NCI-H2227 (cell line): ENCODE data around the gene GNAZ.

ENCODE experiments used
- DNase-seq: peaks from one replicate; lab custom pipeline; 2025; ENCODE audit not compliant: unreplicated experiment; lab: John Stamatoyannopoulos, UW

Gene GNAZ

DNA sequence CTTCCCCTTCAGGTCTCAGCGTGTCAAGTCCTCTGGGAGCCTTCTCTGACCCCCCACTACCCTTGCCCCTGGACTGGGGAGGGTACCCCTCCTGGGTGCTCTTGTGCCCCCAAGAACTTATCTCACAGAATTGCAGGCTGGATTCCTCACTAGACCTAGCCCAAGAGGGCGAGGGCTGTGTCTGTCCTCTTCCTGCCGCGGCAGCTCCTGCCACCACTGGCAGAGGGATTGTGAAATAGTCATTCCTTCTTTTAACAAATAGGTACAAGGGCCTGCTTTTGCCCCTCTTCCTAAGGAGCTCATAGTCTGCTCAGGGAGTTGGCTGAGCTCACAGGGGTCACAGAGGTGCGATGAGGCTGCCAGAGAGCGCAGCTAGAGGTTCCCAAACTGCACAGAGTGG lies 80.4 kb downstream of the GNAZ start:
- no peak for DNase-seq

DNA sequence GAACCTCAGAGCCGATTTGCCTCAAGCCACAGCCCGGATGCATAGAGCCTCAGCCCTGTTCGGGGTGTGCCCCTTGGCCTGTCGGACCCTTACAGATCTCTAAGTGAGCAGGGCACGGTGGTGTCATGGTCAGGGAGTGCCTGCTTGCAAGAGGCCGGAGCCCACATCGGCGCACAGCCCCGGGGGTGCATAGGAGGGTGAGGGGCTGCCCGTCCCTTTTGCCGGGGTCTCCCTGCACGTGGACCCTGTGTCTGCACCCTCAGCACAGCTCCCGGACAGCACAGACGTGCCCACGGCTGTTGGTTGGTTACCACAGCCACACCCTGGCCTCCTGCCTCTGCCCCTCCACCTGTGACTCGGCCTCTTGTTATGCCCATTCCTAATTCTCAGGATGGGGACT lies 81.5 kb downstream of the GNAZ start:
- DNase-seq: no peak

DNA sequence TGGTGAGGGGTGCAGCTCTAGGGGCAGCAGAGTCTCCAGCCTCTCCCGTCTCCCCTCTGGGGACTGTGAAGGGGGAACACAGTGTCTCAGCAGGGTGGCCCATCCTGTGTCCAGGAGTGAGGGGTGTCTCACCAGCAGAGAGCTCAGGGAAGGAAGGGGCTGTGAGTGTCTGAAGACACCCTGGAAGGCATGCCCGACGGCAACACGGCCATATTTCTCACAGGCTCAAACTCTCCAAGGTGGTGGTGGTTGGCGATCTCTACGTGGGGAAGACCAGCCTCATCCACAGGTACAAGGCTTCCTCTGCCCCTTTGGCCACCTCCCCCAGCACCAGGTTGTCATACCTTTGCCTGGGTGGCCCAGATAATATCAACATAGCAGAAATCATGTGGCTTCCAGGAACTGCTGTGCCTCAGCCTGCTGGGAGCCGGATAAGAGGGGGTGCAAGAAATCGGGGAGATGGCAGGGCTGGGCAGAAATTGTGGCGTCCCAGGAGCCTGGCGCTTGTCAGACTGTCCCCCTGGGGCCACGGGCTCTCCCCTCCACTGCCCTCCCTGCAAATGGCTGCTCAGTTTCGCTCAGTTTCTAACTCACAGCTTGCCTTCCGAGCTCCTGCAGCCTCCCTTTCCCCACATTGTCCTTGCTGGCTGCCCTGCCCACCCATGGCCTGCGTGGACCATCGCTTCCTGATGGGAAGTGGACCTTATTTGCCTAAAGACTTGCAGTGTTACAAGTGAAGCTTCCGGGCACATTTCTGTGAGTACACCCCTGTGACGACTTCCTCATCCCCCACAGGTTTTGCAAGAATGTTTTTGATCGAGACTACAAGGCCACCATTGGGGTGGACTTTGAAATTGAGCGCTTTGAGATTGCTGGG lies 82.2 kb downstream of the GNAZ start:
- DNase-seq: no peak

DNA sequence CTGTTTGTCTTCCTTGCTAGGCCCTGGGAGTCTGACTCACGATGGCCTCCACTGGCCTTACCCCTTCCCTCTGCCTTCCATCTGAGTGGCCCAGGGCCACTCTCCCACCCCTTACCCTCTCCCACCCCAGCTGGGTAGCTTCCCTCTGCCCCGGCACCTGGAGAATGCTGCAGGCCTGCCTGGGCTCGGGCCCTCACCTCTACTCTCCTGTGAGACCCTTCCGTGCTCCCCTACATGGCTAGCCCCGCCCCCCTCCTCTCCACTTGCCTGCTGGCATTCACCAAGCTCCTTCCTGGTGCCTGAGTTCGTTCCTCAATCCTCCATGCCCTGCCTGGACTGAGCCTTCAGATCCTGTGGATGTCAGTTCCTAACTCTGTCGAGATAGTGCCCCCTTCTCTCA lies 83.7 kb downstream of the GNAZ start:
- no peak for DNase-seq

DNA sequence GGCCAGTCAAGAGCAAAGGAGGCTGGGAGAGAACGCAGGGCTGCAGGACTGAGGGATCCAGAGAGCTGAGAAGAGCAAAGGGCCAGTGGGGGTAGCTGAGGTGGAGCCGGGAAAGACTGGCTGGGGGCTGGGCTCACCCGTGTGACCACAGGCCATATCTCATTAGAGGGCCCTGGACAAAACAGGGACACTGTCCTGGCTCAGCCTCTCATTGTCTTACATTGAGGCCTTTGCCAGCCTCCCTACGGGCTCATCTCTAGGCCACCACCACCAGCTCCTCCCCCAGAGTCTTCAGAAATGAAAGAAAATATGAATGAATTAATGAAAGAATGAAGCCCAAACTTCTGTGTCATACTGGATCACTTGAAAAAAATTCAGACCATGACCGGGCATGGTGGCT lies 84.1 kb downstream of the GNAZ start:
- no peak for DNase-seq

DNA sequence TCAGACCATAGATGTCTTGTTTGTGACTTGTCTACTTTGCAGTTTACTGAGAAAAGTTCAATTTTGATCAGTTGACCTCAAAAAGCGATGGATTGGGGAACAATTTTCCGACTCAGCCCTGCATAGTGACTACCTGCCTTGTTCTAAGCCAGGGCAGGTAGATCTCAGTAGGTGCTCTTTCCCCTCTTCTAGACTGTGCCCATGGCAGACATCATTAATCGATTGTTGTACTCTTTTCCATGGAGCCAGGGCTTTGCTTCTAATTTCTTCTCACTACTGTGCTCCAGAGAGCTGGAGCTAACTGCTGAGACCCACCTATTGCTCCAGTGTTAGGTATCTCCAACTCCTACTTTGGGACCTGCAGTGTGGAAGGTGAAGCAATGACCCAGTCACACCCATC lies 84.8 kb downstream of the GNAZ start:
- DNase-seq: no peak

DNA sequence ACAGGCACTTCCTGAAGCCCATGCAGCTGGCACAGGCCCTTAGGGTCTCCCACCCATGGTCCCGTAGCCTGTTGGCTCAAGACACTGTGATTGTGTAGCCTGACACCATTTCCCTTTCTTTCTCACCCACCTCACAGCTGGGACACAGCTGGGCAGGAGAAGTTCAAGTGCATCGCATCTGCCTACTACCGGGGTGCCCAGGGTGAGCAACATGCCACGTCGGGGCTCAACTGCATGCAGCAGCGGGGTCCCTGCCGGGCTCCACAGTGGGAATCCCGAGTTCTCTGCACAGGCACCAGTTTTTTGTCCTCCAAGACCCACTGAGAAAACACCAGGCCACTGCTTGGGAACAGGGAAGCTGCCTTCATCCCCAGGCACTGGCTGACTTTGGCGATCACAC lies 85.5 kb downstream of the GNAZ start:
- no peak for DNase-seq

DNA sequence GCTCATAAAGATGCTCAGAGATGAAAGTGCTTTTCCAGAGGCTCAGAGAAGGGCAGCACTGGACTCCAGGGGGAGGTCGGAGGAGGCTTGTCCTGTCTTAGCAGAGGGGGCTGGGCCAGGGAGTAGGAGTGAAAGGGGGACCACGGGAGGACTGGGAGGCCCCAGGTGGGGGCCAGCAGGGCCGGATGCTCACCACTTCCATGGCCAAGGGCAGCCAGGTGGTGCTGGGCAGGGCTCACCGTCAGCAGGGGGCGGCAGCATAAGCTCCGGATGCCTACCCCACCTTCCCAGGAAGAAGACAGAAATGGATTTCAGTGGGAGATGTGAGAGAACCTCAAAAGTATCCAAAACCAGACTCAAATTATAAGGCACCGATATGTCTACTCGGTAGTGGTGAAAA lies 86.0 kb downstream of the GNAZ start:
- DNase-seq: no peak

DNA sequence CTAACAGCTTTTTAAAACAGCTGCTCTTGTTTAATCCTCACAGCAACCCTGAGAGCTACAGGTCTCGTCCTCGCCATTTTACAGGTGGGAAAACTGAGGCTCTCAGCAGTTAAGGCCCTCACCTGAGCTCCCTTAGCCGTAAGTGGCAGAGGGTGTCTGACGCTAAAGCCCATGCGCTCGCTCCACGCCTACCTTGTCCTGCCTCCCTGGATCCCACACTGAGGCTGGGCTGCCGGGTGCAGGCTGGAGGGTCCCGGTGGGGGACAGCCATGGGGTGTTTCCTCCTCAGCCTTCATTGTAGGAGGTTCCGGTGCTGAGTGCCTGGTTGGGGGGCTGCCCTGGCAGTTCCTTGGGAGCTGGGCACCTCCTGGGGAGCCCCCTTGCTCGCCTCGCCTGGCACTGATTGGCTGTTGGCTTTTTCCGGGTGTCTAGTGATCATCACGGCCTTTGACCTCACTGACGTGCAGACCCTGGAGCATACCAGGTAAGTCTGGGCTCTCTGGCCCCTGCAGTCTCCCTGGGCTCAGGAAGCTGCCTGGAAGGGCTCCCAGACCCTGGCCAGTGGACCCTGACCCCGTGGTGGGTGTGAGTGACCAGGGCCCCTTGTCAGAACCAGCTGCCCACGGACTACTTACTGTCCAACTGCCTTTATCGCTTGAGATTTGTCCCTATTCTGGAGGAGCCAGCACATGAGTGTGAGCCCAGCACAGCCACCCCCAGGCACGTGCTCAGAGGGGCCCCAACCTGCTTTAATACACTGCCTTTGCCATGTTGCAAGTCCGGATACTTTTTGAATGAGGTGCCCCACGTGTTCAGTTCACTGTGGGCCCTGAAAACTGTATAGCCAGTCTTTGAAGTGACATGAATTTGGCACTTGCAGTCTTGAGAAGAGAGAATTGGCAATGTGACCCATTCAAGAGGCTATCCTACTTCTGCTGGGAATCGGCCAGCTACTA lies 87.5 kb downstream of the GNAZ start:
- DNase-seq: no peak

DNA sequence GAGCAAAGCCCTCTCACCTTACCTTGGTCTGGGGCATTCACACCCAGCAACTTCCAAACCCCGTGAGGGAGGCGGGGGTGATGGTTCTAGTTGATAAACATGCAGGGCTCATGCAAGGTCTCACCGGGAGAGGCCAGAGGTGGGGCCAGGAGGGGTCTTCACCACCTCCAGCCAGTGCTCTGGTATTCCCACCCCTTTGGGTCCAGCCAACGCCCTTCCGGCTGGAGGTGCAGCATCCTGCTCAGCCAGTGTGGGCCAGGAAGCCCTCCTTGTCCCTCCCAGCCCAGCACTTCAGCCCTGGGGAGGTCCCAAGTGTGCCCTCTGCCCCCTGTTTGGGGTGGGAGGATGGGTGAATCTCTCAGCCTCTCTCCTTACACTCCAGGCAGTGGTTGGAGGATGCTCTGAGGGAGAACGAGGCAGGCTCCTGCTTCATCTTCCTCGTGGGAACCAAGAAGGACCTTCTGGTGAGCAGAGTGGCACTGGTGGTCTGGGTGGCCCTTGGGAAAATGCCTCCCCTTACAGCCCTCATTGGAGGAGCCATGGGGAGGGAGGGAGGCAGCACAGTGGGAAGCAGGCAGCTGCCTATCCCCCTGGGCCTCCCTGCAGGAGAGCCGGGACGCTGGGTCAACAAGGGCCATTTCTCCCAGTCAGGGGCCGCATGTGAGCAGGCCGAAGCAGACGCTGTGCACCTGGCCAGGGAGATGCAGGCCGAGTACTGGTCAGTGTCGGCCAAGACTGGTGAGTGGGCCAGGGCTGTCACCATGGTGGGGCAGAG lies 88.4 kb downstream of the GNAZ start:
- DNase-seq: no peak

DNA sequence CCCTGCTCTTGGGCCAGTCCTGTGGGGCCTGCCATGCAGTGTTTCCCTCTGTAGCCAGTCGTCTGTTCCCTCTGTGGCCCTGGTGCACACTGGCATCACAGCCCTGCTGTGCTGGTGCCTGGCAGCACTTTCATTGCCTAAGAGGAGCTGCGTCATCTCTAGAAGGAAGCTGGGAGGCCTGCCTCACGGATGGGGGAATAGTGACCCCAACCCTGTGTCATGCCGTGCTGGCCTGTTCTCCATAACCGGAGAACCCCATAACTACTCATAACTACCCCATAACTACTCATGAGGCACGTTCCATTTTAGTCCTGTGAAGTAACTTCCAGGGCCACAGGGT lies 88.9 kb downstream of the GNAZ start:
- no peak for DNase-seq

DNA sequence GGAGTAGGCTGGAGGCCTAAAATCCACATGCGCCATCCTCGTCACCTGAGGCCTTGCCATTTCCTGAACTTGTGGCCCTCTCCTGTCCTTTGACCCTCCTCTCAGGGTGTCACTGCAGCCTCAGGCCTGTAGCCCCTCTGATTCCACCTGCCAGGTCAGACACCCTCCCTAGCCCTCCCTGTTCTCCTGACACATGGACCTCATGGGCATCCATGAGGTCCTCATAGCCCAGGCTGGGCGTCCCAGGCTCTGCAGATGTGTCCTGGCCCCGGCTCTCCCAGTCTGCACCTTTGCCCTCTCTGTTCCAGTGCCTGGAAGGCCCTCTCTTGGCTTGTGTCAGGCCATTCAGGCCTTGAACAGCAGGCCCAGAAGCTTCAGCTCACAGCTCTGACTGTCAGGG lies 90.7 kb downstream of the GNAZ start:
- DNase-seq: no peak

DNA sequence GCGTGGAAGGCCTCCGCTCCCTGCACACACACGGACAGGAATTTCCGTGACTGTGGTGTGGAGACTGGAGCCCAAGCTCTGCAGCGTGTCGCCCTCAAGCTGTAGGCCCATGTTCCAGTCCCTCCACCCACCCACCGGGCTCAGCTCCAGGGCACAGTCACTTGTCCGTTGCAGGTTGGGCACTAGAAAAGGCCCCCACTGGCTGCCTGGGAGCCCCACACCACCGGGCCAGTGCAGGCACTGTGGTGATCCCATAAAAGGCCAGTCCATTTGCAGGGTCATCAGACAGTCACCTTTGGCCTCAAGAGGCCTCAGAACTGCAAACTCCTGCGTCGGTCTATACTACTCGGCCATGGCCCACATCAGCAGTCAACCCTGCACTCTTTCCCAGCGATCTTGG lies 91.3 kb downstream of the GNAZ start:
- no peak for DNase-seq

DNA sequence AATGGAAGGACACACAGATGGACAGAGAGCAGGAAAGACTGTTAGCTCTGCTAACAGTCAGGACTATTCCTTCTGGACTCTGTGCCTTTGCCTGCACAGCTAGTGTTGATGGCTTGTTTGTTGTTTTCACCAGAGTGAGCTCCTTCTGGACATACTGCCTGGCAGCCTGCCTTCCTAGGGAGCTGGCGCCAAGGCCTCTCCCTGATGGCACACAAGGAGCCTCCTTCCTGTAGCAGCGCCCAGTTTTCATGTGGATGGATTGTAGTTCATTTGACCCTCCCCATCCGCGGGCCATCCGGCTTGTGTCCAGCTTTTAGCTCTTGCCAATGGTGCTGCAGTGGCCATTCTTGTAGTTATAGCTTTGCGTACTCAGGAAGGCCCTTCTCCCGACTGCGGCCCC lies 93.3 kb downstream of the GNAZ start:
- no peak for DNase-seq

DNA sequence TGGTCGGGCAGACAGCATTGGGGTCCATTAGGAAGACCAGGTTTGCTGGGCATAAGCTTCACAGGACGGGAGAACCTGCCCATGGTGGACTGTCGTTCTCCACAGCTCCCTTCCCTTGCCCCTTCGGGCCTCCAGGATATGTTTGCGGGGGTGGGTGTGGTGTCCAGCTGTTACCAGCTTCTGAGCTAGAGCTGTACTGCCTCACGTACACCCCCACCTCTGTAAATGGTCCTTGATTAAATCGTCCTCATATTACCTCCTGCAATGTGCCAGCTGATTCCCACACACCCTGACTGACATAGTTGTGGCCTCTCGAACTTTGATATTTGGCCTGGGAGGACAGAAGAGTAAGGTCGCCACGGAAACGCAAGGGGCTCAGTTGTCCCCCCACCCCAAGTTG lies 93.8 kb downstream of the GNAZ start:
- DNase-seq: no peak

DNA sequence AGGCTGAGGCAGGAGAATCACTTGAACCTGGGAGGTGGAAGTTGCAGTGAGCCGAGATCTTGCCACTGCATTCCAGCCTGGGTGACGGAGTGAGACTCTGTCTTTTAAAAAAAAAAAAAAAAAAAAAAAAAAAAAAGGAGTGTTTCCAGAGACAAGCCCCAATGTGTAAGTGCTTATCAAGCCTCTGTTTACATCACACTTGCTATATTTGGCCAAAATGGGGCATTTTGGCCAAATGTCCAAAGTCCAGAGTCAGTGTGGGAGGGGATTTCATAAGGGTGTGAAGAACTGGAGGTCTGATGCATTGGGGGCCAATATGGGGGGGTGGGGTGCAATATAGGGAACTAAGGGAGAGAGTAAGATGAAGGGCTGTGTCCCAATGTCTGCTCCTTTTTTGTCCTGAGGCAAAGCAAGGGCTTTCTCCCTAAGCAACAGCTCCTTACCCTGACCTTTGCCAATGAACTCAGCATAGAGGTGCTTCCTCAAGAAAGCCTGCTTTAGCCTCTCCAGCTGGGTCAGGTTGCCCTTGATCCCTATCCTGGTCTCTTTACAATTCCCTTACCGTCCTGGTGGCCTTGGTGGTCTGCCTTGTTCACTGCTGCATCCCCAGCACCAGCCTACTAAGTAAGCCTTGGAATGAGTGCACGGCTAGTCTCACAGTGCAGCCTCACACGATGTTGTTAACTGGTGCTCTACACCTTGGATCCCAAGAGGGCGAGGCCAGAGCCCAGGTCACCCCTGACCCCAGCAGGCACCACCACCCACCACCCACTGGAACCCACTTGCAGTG lies 95.9 kb downstream of the GNAZ start:
- no peak for DNase-seq

DNA sequence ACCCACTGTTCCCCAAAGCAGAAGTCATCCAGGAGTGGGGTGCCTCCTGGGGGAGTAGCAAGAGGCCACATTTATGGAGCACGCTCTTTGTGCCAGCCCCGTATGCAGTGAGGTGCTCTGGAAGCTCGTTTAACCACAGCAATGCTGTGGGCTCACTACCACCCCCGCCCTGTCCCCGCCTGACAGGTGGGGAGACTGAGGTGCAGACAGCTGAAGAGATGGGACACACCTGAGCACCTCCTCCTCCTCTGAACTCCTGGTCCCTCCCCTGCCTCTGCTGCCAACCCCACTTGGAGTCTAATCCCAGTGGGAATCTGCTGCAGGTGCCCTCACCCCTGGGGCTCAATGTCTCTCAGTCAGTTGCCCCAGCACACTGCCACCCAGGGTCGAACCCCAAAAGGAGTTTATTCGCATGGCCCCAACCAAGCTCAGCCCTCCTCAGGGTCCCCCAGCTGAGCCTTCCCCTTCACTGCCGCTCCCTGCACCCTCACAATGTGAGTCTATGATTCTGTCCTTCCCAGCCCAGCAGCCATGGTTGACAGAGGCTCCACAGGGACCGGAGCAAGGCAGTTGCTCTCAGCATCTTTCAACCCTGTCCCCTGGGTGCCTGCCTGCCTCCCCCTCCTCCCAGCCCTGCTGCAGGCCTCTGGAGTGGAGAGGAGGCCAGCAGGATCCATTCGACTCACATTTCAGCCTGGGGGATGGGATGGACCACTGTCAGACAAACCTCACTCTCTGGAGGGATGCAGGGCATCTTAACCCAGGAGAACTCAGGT lies 96.7 kb downstream of the GNAZ start:
- DNase-seq: no peak

DNA sequence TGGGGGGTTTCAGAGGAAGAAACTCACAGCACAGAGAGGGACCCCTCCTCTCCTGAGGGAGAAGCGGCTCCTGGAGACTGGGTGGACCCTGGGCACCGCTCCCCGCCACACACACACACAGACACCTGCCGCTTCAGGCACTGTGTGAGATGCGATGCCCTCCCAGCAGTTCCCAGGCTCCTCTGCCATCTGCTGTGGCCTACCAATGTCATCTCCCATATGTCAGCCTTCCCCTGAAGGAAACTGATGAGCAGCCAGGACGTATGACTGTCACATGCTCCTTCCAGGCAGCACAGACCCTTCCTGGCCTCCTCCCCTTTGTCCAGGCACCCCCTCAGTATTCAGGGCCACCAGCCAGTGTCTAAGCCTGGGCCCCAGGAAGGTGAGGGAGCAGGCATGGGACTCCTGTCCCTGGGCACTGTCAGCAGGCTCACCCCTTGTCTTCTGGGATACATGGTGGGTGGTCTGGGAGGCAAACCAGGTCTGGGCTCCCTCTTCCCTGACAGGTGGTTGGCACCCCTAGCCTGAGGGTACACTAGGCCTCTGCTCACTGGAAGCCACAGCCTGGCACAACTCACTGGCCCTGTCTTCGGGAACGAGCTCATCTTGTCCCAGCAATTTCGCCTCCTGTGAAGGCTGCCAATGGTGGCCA lies 98.2 kb downstream of the GNAZ start:
- DNase-seq: no peak

DNA sequence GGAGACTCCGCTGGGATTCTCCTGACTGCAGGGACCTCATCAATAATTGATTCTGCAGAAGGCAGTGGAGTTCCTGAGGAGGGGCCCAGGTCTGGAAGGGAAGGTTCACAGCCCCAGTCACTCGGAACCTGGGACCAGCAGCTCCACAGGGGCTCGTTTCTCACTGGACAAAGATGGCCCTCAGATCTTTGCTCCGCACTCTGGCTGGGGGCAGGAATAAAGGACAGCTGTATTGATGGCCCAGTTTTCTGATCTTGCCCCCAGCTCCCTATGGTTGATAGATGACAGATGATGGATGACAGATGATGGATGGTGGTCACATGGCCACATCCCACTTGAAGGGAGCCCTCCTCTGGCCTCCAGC lies 98.7 kb downstream of the GNAZ start:
- DNase-seq: no peak
